ENCODE results near the gene CFAP99.

GRCh38 chr4:2371765-2372487, 46.8 kb upstream of the CFAP99 start:
- TF ChIP-seq, protein P1, sequence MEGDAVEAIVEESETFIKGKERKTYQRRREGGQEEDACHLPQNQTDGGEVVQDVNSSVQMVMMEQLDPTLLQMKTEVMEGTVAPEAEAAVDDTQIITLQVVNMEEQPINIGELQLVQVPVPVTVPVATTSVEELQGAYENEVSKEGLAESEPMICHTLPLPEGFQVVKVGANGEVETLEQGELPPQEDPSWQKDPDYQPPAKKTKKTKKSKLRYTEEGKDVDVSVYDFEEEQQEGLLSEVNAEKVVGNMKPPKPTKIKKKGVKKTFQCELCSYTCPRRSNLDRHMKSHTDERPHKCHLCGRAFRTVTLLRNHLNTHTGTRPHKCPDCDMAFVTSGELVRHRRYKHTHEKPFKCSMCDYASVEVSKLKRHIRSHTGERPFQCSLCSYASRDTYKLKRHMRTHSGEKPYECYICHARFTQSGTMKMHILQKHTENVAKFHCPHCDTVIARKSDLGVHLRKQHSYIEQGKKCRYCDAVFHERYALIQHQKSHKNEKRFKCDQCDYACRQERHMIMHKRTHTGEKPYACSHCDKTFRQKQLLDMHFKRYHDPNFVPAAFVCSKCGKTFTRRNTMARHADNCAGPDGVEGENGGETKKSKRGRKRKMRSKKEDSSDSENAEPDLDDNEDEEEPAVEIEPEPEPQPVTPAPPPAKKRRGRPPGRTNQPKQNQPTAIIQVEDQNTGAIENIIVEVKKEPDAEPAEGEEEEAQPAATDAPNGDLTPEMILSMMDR (IDR thresholded peaks at IDR 0.05): no peak
- no peak for TF ChIP-seq POLR2A (IDR thresholded peaks at IDR 0.05)
